ENCODE measurements around the gene KRT9.

DNA sequence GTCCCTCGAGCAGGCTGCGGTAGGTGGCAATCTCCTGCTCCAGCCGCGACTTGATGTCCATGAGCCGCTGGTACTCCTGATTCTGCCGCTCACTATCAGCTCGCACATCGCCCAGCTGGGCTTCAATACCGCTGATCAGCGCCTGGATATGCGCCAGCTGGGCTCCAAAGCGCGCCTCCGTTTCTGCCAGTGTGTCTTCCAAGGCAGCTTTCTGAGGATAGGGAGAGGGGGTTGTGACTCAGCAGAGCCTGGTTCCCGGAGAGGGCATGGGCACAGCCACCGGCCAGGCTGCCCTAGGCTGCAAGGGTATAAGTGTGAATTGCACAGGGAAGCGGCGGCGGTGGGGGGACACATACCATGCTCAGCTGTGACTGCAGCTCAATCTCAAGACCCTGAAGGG lies 48.1 kb downstream of the KRT9 start:
- no peak for TF ChIP-seq CHD1 (IDR thresholded peaks at IDR 0.05; ENCODE audit: low read depth, low read length)
- TF ChIP-seq, protein P1, sequence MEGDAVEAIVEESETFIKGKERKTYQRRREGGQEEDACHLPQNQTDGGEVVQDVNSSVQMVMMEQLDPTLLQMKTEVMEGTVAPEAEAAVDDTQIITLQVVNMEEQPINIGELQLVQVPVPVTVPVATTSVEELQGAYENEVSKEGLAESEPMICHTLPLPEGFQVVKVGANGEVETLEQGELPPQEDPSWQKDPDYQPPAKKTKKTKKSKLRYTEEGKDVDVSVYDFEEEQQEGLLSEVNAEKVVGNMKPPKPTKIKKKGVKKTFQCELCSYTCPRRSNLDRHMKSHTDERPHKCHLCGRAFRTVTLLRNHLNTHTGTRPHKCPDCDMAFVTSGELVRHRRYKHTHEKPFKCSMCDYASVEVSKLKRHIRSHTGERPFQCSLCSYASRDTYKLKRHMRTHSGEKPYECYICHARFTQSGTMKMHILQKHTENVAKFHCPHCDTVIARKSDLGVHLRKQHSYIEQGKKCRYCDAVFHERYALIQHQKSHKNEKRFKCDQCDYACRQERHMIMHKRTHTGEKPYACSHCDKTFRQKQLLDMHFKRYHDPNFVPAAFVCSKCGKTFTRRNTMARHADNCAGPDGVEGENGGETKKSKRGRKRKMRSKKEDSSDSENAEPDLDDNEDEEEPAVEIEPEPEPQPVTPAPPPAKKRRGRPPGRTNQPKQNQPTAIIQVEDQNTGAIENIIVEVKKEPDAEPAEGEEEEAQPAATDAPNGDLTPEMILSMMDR (IDR thresholded peaks at IDR 0.05 in 2 of 3, conservative IDR thresholded peaks at IDR 0.05 in 1 of 3; ENCODE audit: control insufficient read depth in 2 of 3, extremely low read depth in 1 of 3, insufficient read depth in 1 of 3, low read depth in 3 of 3, low read length in 3 of 3) = no peak
- TF ChIP-seq IKZF1 (conservative IDR thresholded peaks at IDR 0.05) = no peak
- no peak for TF ChIP-seq TAF1 (IDR thresholded peaks at IDR 0.05; ENCODE audit: borderline replicate concordance, low read depth, low read length)
- no peak for TF ChIP-seq JUND (IDR thresholded peaks at IDR 0.05; ENCODE audit: low read depth, low read length)
- TF ChIP-seq CREM (IDR thresholded peaks at IDR 0.05; ENCODE audit: low read depth) = no peak
- no peak for TF ChIP-seq TCF12 (IDR thresholded peaks at IDR 0.05; ENCODE audit: low read depth, low read length)
- TF ChIP-seq POLR2AphosphoS5 (IDR thresholded peaks at IDR 0.05; ENCODE audit: low read length) = no peak
- no peak for TF ChIP-seq CBFB (IDR thresholded peaks at IDR 0.05; ENCODE audit: low read depth)
- TF ChIP-seq, protein P2, sequence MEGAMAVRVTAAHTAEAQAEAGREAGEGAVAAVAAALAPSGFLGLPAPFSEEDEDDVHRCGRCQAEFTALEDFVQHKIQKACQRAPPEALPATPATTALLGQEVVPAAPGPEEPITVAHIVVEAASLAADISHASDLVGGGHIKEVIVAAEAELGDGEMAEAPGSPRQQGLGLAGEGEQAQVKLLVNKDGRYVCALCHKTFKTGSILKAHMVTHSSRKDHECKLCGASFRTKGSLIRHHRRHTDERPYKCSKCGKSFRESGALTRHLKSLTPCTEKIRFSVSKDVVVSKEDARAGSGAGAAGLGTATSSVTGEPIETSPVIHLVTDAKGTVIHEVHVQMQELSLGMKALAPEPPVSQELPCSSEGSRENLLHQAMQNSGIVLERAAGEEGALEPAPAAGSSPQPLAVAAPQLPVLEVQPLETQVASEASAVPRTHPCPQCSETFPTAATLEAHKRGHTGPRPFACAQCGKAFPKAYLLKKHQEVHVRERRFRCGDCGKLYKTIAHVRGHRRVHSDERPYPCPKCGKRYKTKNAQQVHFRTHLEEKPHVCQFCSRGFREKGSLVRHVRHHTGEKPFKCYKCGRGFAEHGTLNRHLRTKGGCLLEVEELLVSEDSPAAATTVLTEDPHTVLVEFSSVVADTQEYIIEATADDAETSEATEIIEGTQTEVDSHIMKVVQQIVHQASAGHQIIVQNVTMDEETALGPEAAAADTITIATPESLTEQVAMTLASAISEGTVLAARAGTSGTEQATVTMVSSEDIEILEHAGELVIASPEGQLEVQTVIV (IDR thresholded peaks at IDR 0.05; ENCODE audit: borderline replicate concordance, partially characterized antibody) = no peak
- TF ChIP-seq, protein P3, sequence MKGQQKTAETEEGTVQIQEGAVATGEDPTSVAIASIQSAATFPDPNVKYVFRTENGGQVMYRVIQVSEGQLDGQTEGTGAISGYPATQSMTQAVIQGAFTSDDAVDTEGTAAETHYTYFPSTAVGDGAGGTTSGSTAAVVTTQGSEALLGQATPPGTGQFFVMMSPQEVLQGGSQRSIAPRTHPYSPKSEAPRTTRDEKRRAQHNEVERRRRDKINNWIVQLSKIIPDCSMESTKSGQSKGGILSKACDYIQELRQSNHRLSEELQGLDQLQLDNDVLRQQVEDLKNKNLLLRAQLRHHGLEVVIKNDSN (IDR thresholded peaks at IDR 0.05; ENCODE audit: borderline replicate concordance, extremely low read length, insufficient read depth, low read depth, low read length) = no peak
- no peak for TF ChIP-seq KLF5 (IDR thresholded peaks at IDR 0.05; ENCODE audit: partially characterized antibody)
- TF ChIP-seq MEF2A (IDR thresholded peaks at IDR 0.05; ENCODE audit: insufficient read depth, low read depth, low read length) = no peak
